ENCODE data around the gene CAMKK2.

DNA sequence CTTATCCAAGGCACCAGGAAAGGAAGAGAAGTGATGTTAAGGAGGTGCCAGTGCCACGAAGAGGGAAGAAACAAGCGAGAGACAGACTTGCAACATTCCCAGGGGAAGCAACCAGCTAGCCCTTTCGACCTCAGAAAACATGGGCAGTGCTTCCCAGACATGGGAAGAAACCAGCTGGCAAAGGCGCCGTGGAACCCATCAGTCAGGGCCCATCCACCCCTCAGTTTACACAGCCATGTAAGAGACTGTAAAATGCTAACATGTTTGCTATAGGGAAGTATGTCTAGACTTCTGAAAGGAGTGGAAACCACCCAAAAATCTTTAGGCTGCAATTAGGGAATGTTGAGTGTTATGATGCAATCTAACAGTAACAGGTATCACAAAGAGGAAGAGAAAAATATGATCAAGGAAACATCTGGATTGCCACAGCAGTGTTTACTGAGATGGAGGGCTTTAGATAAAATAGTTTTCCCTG, 29.4 kb upstream of the CAMKK2 start:
- TF ChIP-seq, protein P1, sequence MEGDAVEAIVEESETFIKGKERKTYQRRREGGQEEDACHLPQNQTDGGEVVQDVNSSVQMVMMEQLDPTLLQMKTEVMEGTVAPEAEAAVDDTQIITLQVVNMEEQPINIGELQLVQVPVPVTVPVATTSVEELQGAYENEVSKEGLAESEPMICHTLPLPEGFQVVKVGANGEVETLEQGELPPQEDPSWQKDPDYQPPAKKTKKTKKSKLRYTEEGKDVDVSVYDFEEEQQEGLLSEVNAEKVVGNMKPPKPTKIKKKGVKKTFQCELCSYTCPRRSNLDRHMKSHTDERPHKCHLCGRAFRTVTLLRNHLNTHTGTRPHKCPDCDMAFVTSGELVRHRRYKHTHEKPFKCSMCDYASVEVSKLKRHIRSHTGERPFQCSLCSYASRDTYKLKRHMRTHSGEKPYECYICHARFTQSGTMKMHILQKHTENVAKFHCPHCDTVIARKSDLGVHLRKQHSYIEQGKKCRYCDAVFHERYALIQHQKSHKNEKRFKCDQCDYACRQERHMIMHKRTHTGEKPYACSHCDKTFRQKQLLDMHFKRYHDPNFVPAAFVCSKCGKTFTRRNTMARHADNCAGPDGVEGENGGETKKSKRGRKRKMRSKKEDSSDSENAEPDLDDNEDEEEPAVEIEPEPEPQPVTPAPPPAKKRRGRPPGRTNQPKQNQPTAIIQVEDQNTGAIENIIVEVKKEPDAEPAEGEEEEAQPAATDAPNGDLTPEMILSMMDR (IDR thresholded peaks at IDR 0.05; ENCODE audit: borderline replicate concordance, extremely low read depth, low read length, poor library complexity, severe bottlenecking), result no peak
- TF ChIP-seq EZH2 (IDR thresholded peaks at IDR 0.05; ENCODE audit: borderline replicate concordance, low read depth, low read length, severe bottlenecking), result no peak

Measured in DND-41 (cell line).